ENCODE results near the gene PTPRM.

DNA sequence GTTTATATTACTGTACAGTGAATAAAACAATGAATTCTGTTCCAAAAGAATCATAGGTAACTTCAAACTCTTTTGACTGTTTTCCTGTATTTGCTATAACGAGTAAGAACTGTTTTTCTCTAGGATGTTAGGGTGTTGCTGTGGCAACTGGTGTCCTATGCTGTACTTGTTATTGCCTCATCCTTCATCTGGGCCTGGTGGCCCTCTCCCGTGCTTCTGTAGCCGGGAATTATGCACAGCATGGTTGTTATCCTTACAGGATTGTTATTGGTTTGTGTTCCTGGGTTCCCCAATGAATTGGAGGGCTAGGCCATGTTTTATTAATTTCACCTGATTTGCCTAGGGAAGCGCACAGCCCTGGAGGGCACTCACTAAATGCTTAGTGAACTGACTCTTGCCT, 279.2 kb downstream of the PTPRM start:
- TF ChIP-seq, protein P1, sequence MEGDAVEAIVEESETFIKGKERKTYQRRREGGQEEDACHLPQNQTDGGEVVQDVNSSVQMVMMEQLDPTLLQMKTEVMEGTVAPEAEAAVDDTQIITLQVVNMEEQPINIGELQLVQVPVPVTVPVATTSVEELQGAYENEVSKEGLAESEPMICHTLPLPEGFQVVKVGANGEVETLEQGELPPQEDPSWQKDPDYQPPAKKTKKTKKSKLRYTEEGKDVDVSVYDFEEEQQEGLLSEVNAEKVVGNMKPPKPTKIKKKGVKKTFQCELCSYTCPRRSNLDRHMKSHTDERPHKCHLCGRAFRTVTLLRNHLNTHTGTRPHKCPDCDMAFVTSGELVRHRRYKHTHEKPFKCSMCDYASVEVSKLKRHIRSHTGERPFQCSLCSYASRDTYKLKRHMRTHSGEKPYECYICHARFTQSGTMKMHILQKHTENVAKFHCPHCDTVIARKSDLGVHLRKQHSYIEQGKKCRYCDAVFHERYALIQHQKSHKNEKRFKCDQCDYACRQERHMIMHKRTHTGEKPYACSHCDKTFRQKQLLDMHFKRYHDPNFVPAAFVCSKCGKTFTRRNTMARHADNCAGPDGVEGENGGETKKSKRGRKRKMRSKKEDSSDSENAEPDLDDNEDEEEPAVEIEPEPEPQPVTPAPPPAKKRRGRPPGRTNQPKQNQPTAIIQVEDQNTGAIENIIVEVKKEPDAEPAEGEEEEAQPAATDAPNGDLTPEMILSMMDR (conservative IDR thresholded peaks at IDR 0.05; ENCODE audit: low read depth, low read length) = no peak
- TF ChIP-seq EZH2 (IDR thresholded peaks at IDR 0.05; ENCODE audit: borderline replicate concordance, low read depth, low read length, poor library complexity, severe bottlenecking) = no peak
